MG63 (cell line): ENCODE data around the gene NSL1. TPM values are rescaled to one million over a fixed set of nuclear protein-coding genes. Genes with fewer than 3 reads are reported as not detected.
A peak's percentile ranks its signal among the peaks of the same experiment; 100 is the strongest.
"Not testable (repeated sequence)": the region's sequence is repeated elsewhere in the genome, so short reads cannot be mapped to it uniquely, and the experiment has no call there.

Experiments
- DNase-seq: peaks from one replicate; pipeline ENCODE4 v3.0.0-alpha.2; 2020
- H3K27me3 ChIP-seq: fragments of 250-450 bp; sonication (Bioruptor Pico); 2 replicates; pipeline ENCODE4 v1.5.1; 2020; ENCODE audit warnings: mild to moderate bottlenecking, moderate library complexity
- H3K36me3 ChIP-seq: fragments of 250-450 bp; sonication (Bioruptor Pico); 2 replicates; pipeline ENCODE4 v1.5.1; 2020; ENCODE audit warnings: mild to moderate bottlenecking, moderate library complexity
- H3K4me3 ChIP-seq: fragments of 250-450 bp; sonication (Bioruptor Pico); 2 replicates; pipeline ENCODE4 v1.5.1; 2020; ENCODE audit warnings: mild to moderate bottlenecking, moderate library complexity
- H3K9me3 ChIP-seq: fragments of 250-450 bp; sonication (Bioruptor Pico); 2 replicates; pipeline ENCODE4 v1.5.1; 2020; ENCODE audit warnings: mild to moderate bottlenecking, moderate library complexity
- total RNA-seq: library from RNA; depleted of rRNA; stranded (reverse); fragments of >200 nt; shearing (Covaris generic); gene quantifications from 2 replicates; pipeline ENCODE4 v1.2.3, GENCODE V29; 2014; ENCODE audit warnings: low replicate concordance

Gene NSL1
- total RNA-seq, 1 experiment from 2014 or later: 69.0 TPM

DNA sequence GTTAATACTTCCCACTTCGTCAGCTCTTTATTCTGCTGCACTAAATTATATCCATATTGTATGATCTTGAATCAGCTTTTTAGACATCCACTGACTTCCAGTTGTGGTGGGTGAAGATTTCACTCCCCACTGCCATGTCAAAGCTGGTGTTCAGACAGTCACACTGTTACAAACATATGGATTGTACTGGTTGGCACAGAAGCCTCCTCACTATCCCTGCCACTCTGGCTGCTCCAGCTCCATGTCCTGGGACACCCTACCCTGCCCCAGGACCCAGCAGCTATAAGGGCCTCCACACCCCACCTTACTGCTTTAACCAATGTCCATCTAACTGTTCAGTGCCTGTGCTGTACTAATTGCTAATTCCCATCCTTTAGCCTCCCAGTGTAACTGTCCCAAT is 59.9 kb downstream of the NSL1 start:
- no peak overlapping the region for H3K4me3 ChIP-seq
- no peaks in the 10 kb centered on the region for H3K9me3 ChIP-seq
- no peaks in the 10 kb centered on the region for H3K27me3 ChIP-seq
- 0 out of 2 replicates have a peak, but pooled peaks cover 3% of the 10 kb centered on the region for H3K36me3 ChIP-seq
- no peak for DNase-seq

DNA sequence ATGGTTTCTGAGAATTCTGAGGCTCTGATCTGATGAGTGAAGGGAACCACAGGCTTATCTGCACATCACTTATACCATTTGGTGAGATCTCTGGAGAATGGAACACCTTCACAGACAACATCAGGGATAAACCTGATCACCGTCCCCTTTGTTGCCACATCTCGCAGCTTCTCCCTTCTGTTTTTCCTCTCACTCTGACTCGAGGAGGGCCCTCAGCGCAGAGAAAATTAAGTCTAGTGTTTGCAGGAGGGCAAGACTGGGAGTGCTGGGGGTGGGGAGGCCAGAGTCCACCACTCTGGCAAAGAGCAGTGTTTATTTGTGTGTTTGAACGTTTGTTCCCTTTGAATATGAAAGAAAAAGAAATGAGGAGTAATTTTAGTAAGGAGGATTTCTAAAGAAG is 63.0 kb downstream of the NSL1 start:
- no peaks in the 10 kb centered on the region for H3K9me3 ChIP-seq
- H3K27me3 ChIP-seq: no peaks in the 10 kb centered on the region
- H3K4me3 ChIP-seq: no peak overlapping the region
- 0 out of 2 replicates have a peak, but pooled peaks cover 3% of the 10 kb centered on the region for H3K36me3 ChIP-seq
- no peak for DNase-seq

DNA sequence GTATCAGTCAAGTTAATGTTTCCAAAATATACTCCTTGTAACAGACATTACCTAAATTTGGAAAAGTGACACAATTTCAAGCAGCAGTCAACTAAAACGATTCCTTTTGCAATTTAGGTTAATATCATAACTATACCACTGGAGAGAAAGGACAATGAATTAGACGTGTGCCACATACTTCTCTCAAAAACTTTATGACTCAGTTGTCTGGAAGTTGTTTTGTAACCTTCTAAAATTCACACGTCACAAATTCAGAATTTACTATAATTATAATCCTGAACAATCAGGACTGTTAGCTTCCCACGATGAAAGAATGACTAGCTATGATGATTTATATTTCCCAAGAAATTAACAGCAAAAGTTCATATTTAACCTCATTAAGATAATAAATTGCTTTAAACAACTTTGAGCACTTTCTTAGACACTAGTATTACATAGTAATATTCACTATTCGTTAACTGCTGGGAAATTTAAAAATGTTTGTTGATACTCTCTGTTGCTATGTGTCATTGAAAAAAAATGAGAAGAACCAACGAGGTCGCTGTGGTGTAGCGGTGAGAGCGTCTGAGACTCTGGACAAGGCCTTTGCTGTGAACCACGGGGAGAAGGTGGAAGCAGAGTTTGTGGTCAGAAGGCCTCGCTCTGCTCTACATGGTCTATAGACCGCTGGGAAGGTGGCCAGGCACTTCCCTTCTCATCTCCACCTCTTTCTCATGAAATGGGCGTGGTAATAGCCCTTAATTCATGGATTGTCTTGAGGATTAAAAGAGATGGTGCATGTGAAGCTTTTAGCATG is 64.0 kb downstream of the NSL1 start:
- no peaks in the 10 kb centered on the region for H3K9me3 ChIP-seq
- no peaks in the 10 kb centered on the region for H3K27me3 ChIP-seq
- H3K36me3 ChIP-seq: no peaks in the 10 kb centered on the region
- no peak overlapping the region for H3K4me3 ChIP-seq
- DNase-seq: peak; percentile 45

DNA sequence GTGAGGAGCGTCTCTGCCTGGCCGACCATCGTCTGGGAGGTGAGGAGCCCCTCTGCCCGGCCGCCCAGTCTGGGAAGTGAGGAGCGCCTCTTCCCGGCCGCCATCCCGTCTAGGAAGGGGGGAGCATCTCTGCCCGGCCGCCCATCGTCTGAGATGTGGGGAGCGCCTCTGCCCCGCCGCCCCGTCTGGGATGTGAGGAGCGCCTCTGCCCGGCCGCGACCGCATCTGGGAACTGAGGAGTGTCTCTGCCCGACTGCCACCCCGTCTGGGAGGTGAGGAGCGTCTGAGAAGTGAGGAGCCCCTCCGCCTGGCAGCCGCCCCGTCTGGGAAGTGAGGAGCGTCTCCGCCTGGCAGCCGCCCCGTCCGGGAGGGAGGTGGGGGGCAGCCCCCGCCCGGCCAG is 66.9 kb downstream of the NSL1 start:
- H3K27me3 ChIP-seq, H3K36me3 ChIP-seq, H3K4me3 ChIP-seq, H3K9me3 ChIP-seq, DNase-seq: not testable (repeated sequence)

DNA sequence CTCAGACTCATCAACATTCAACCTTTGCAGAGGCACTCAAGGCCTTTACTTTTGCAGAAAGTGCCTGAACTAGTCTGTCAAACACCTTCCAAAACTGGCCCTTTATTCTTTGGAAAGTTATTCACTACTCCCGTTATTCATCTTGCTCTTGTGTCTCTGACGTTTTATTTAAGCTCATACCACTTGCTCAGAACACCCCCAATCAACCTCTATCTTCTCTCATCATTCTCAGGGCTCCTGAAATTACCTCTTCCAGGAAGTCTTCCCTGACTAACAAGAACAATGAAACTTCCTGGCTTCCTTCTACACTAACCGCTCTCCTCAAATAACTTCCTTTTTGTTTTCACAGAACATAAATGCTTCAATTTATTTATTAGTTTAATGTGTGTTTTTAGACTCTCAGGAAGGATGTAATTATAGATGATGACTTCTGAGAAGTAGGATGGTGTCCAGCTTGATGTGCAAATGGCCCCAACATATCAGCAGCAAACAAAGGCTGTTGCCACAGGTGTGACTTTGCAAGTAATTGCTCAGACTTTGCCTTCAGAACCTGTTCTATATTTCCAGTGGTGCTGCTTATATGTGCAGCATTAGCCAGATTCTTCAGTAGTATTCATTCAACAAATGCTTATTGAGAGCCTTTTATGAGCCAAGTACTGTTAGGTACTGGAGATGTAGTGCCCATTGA is 69.2 kb downstream of the NSL1 start:
- Histone ChIP-seq H3K4me3 (no peak overlapping the region), H3K36me3 (no peaks in the 10 kb centered on the region), H3K27me3 (no peaks in the 10 kb centered on the region), H3K9me3 (0 out of 2 replicates have a peak, but pooled peaks cover 2% of the 10 kb centered on the region)
- DNase-seq: no peak

DNA sequence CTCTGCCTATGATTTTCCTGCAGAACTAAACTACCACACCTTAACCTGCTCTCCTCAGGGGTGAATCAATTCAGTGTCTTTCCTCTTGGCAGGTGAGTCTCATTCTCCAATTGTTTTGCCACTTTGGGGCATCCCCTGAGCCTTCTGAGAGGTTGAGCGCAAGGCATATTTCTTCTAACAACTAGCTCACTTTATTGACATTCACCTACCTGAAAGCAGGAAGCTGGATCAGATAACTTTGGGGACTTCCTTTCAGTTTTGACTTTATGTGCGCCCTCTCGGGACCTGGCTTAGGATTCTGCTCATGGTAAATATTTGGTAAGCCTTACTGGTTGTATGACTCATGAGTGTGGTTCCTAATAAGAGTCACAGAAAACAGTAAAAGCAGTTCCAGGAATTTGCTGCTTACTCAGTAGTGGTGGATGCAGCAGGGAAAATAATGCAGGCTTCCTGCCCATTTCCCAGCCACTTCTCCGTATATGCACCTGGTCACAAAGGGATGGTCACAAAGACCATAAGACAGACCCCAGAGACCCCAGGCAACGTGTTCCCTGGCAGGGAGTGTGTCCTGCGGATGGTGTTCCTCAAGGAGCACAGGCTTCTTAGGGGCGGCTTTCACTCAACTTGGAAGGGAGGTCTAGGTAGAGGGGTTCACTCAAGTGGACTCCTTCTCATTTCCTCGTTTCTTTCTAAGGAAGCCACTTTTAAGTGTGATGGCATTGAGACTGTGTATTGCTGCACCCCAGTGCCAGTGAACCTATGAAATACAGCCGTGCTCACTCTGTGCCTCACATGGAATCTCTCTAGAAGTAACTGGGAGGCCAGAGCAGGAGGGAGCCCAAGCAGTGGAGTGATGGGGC is 70.0 kb downstream of the NSL1 start:
- H3K9me3 ChIP-seq: 0 out of 2 replicates have a peak, but pooled peaks cover 2% of the 10 kb centered on the region
- H3K36me3 ChIP-seq: no peaks in the 10 kb centered on the region
- DNase-seq: peak; percentile 45
- H3K4me3 ChIP-seq: no peak overlapping the region; the same call in 1 of the 2 replicates
- H3K27me3 ChIP-seq: no peaks in the 10 kb centered on the region

DNA sequence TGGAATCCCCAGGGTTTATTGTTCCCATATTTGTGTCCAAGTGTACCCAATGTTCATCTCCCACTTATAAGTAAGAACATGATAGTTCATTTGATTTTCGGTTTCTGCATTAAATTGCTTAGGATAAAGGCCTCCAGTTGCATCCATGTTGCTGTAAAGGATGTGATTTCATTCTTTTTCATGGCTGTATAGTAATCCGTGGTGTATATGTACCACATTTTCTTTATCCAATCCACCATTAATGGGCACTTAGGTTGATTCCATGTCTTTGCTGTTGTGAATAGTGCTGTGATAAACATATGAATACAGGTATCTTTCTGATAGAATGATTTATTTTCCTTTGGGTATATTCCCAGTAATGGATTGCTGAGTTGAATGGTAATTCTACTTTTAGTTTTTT is 71.9 kb downstream of the NSL1 start:
- Histone ChIP-seq H3K9me3 (0 out of 2 replicates have a peak, but pooled peaks cover 2% of the 10 kb centered on the region), H3K36me3 (no peaks in the 10 kb centered on the region), H3K27me3 (no peaks in the 10 kb centered on the region), H3K4me3 (no peak overlapping the region)
- DNase-seq: no peak

DNA sequence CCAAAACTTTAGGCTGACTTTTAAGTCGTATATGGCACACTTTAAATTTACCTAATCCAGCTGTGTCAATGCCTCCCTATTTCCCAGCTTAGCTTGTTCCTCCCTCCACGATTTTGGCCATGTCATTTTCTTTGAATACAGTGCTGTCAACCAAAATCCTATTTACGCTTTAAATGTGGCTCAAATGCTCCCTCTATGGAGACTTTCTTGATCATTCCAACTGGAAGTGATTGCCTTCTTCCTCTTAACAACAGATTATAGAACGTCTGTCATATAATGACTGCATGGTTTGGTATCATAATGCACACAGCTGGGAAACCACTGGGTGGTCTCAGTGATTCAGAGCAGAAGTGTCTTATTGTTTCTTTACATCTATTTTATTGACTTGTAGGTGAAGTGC is 73.1 kb downstream of the NSL1 start:
- no peak for DNase-seq
- H3K9me3 ChIP-seq: 0 out of 2 replicates have a peak, but pooled peaks cover 6% of the 10 kb centered on the region
- no peaks in the 10 kb centered on the region for H3K36me3 ChIP-seq
- H3K4me3 ChIP-seq: no peak overlapping the region
- H3K27me3 ChIP-seq: no peaks in the 10 kb centered on the region

DNA sequence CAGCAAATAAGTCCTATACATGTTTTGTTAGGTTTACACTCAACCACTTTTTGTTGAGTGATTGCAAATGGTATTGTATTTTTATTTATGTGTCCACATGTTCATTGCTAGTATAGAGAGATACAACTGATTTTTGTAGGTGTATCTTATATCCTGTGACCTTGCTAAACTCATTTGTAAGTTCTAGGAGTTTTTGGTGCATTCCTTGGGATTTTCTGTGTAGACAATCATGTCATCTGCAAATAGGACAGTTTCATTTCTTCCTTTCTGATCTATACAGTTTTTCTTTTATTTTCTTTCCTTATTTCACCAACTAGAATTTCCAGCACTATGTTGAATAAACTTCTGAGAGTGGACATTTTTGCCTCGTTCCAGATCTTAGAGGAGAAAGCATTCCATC is 75.4 kb downstream of the NSL1 start:
- H3K27me3 ChIP-seq: no peaks in the 10 kb centered on the region
- DNase-seq: no peak
- no peak overlapping the region for H3K4me3 ChIP-seq
- 0 out of 2 replicates have a peak, but pooled peaks cover 6% of the 10 kb centered on the region for H3K9me3 ChIP-seq
- no peaks in the 10 kb centered on the region for H3K36me3 ChIP-seq

DNA sequence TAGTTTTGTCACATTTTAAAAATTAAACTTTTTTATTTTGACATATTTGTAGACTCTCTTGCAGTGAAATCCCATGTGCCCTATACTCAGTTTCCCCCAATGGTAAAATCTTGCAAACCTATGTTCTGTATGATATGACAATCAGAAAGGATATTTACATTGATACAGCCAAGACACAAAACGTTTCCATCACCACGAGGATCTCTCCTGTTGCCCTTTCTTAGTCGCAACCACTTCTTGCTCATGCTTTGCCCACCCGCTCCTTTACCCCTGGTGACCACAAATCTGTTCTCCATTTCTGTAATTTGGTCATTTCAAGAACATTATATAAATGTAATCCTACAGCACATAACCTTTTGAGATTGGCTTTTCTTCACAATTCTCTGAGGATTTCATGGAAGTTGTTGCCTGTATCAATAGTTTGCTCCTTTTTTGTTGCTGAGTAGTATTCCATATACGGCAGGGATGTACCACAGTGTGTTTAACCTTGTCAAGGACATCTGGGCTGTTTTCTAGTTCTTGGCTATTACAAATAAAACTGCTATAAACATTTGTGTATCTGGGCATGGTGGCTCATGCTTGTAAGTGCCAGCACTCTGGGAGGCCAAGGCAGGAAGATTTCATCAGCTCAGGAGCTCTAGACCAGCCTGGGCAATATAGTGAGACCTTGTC is 78.0 kb downstream of the NSL1 start:
- Histone ChIP-seq H3K9me3 (0 out of 2 replicates have a peak, but pooled peaks cover 4% of the 10 kb centered on the region), H3K27me3 (no peaks in the 10 kb centered on the region)

DNA sequence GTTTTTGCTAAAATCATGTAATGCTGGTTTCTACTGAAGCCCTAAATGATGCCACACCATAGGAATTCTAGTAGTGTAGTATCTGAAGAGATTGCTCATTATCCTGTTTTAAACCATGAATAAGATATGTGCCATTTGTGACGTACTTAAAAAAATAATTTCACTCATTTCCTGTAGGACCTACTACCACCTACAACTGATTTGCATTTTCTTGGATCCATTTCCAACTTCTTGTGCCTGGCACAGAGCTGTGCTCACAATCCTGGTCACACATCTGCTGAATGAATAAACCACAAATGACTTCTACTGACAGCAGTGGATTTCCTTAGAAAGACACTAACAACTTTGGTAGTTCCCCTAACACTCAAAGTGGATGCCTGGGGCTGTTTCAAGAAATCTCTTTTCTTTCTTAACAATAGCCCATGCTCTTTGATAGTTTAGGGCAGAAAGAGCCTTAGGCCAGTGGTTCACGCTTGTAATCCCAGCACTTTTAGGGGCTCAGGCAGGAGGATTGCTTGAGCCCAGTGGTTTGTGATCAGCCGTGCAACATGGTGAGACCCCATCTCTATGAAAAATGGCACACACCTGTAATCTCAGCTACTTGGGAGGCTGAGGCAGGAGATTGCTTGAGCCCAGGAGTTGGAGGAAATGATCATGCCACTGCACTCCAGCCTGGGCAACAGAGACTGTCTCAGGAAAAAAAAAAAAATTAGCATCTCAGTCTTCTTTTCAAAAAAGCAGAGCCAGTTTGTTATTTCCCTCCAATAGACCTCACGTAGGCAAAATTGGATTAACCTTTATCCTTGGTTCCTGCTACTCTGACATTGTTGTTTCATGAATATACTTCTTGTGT is 78.9 kb downstream of the NSL1 start:
- Histone ChIP-seq H3K27me3 (no peaks in the 10 kb centered on the region), H3K36me3 (no peaks in the 10 kb centered on the region), H3K4me3 (no peak overlapping the region), H3K9me3 (0 out of 2 replicates have a peak, but pooled peaks cover 4% of the 10 kb centered on the region)
- DNase-seq: peak; percentile 67

More for the DNA sequence above, 78.0 kb downstream of the NSL1 start:
- DNase-seq: no peak
- Histone ChIP-seq H3K4me3 (no peak overlapping the region), H3K36me3 (no peaks in the 10 kb centered on the region)

DNA sequence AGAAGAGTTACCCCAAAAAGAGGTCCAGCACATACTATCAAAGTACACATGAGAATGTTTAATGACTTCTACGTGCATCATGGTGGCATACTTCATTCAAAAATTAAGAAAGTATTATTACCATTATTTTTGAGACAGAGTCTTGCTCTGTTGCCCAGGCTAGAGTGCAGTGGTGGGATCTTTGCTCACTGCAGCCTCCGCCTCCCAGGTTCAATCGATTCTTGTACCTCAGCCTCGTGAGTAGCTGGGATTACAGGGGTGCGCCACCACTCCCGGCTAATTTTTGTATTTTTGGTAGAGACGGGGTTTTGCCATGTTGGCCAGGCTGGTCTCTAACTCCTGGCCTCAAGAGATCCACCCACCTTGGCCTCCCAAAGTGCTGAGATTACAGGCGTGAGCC is 79.6 kb downstream of the NSL1 start:
- H3K27me3 ChIP-seq, DNase-seq, H3K36me3 ChIP-seq, H3K4me3 ChIP-seq, H3K9me3 ChIP-seq: not testable (repeated sequence)

DNA sequence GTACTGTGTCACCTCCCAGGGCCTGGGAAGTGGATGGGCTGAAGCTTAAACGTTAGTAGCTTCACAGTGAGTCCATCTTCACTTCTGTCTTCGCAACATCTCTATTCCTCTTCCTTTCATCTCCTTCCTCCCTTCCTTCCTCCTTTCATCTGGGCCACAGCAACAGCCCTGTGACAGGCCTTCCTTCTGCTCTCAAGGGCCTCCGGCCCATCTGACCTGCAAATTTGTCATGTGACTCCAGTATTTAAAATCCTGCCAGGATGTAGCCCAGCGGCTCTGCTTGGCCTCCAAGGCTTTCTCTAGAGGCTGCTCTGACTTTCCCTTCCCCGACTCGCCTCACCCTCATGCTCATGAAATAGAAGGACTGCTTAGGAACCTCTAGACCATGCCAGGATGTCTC is 81.0 kb downstream of the NSL1 start:
- H3K27me3 ChIP-seq: no peaks in the 10 kb centered on the region
- no peaks in the 10 kb centered on the region for H3K36me3 ChIP-seq
- no peak overlapping the region for H3K4me3 ChIP-seq
- no peak for DNase-seq
- H3K9me3 ChIP-seq: 0 out of 2 replicates have a peak, but pooled peaks cover 4% of the 10 kb centered on the region

DNA sequence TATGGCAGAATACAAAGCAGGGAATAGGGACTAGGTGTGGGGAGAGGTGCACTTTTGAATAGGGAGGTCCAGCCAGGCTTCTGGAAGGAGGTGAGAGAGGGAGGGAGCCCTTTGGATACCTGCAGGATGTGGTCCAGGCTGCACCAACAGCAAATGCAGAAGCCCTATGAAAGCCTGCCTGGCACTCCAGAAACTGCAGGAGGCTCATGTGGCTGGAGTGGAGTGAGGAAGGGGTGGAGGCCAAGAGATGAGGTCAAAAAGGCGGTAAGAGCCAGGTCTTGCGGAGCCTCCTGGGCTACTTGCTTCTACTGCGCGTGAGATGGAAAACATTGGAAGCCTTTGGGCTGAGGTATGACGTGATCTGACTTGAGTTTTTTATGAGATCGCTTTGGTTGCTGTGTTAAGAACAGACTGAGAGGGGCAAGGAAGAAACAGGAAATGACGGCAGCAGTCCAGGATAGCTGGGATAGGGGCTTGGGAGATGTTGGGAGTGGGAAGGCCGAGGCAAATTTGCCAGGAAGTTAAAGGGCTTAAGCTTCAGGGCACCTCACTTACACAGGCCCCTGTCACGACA is 87.5 kb downstream of the NSL1 start:
- no peak for DNase-seq
- H3K36me3 ChIP-seq: no peaks in the 10 kb centered on the region
- peaks cover 18% of the 10 kb centered on the region for H3K27me3 ChIP-seq
- no peak overlapping the region for H3K4me3 ChIP-seq
- no peaks in the 10 kb centered on the region for H3K9me3 ChIP-seq

DNA sequence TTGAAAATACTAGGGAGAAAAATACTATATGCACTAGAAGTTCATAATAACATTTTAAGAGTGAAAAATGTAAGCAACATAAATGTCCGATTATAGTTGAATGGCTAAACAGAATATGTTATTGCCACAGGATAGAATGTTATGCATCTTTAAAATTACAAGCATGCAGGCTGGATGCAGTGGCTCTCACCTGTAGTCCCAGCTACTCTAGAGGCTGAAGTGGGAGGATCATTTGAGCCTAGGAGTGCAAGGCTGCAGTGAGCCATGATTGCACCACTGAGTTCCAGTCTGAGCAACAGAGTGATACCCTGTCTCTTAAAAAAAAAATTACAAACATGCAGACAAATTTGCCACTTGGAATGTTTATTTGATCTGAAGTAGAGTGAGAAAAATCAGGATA is 88.9 kb downstream of the NSL1 start:
- Histone ChIP-seq H3K27me3 (peaks cover 18% of the 10 kb centered on the region), H3K9me3 (no peaks in the 10 kb centered on the region), H3K4me3 (no peak overlapping the region), H3K36me3 (no peaks in the 10 kb centered on the region)
- DNase-seq: no peak
